NOMO-1 (cell line): Measurements from ENCODE around the gene B4GALT7.
"Not testable (repeated sequence)": the region's sequence is repeated elsewhere in the genome, so short reads cannot be mapped to it uniquely, and the experiment has no call there.

ENCODE experiments used
- DNase-seq, 2 experiments: peaks; one replicate each; lab custom pipeline; 2025; ENCODE audit not compliant: unreplicated experiment in 2 of 2; lab: John Stamatoyannopoulos, UW

Gene B4GALT7

DNA sequence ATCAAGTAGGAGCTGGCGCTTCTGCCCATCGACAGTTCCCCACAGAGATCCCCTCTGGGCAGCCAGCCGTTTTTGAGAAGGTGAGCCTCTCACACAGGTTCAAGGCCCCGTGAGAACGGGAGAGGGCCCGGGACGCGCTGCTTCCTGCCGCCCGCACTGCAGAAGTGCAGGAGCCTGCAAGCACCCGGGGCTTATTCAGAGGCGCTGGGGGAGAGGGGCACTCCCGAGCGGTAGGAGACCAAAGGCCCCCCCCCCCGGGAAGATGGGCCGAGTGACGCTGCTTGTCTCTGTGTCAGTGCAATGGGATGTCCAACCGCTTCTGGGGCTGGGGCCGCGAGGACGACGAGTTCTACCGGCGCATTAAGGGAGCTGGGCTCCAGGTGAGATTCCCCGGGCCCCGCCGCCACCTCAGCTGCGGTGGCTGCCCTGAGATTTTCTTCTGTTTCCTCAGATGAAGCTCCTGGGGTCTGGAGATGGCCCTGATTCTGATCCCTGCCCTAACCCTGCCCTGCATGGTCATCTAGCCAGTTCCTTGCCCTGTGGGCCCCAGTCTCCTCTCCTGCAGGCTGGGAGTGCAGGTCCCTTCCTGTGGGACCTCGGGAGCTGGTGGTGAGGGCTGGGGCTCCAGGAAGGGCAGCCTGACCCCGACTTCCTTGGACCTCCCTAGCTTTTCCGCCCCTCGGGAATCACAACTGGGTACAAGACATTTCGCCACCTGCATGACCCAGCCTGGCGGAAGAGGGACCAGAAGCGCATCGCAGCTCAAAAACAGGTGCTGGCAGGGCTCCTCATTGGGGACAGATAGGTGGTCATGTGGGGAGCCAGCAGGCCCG lies 8.5 kb downstream of the B4GALT7 start:
- DNase-seq, result no peak

GRCh38 chr5:177609076-177610059 lies 9.4 kb downstream of the B4GALT7 start:
- no peak for DNase-seq

- DNase-seq, result no peak
Measured at GRCh38 chr5:177610131-177610769, 10.3 kb downstream of the B4GALT7 start.

DNA sequence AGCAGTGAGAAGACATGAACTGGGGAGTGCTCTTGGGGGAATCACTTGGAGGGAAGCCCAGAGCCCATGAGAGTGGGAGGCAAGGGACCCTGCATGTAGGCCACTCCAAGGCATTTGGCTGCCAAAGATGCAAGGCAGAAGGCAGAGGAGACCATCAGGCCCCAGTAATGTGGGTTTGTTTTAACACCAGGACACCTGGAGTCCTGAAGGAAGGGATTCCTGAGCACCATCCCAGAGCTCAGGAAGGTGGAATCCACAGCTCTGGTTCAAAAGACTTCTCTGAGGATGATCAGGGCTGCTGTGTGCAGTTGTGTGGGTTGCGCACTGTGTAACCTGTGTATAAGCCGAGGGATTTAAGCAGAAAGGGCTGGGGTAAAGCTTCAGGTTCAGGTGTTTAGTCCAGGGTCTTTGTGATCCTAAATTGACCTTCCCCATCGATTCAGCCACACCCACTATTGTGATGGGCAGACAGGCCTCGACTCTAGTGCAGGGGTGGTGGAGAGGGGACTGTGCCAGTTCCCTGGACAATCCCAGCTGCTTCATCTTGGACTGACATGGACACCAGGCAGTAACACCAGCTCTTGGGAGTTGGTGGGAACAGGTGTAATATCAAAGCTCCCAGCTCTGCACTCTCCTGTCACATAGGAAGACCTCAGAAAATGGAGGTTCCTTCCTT lies 11.0 kb downstream of the B4GALT7 start:
- DNase-seq, result no peak

- no peak for DNase-seq
Measured at GRCh38 chr5:177611446-177612214, 11.7 kb downstream of the B4GALT7 start.

DNA sequence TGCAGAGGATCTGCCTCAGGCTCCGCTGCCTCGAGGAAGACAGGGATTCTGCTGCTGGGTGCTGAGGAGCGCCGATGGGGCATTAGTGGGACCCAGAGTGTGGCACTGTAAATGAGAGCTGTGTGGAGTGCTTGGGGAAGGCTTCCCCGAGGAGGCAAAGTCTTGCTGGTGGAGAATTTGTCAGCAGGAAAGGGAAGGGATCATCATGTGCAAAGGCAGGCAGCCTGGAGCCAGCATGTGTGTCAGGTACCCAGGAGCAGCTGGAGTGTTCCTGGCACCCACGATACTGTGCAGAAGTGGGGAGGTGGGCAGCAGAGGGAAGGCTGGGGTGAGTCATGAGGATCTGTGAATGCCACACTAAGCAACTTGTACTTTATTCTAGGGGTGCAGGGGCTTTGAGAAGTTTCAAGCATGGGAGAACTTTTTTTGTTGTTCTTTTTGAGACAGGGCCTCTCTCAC lies 12.3 kb downstream of the B4GALT7 start:
- DNase-seq, result no peak

- no peak for DNase-seq
Measured at GRCh38 chr5:177620560-177620959, 20.6 kb downstream of the B4GALT7 start.

DNA sequence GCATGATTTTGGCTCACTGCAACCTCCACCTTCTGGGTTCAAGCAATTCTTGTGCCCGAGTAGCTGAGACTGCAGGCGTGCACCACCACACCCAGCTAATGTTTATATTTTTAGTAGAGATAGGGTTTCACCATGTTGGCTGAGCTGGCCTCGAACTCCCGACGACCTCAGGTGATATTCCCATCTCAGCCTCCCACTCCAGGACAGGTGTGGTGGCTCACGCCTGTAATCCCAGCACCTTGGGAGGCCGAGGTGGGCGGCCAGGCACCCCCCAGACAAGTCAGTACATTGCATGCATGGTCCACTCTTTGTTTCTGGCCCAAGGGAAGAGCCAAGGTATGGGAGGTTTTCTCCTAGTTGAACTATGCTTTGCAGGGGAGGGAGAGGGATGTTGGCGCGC lies 24.2 kb downstream of the B4GALT7 start:
- DNase-seq, result not testable (repeated sequence)

- not testable (repeated sequence) for DNase-seq
Measured at GRCh38 chr5:177630186-177630585, 30.3 kb downstream of the B4GALT7 start.

GRCh38 chr5:177634912-177635311 lies 35.0 kb downstream of the B4GALT7 start:
- DNase-seq, result not testable (repeated sequence)

- not testable (repeated sequence) for DNase-seq
Measured at GRCh38 chr5:177645462-177645861, 45.5 kb downstream of the B4GALT7 start.

DNA sequence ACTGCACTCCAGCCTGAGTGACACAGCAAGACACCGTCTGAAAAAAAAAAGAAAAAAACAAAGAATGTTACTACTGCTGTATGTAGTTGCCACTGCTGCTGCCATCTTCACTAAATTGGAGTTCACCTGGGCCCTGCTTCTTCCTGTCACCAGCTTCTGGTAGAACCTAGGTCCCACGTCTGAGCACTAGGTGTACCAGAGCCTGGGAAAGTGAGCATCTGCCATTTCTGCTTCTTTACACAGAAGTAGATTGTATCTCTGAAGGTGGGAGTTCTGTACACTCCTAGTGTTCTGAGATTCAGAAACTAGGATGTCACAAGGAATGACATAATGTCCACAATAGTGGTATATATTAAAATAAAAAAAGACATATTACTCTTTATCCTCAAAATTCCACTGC lies 51.3 kb downstream of the B4GALT7 start:
- not testable (repeated sequence) for DNase-seq

- DNase-seq, result not testable (repeated sequence)
Measured at GRCh38 chr5:177657846-177658245, 57.9 kb downstream of the B4GALT7 start.

DNA sequence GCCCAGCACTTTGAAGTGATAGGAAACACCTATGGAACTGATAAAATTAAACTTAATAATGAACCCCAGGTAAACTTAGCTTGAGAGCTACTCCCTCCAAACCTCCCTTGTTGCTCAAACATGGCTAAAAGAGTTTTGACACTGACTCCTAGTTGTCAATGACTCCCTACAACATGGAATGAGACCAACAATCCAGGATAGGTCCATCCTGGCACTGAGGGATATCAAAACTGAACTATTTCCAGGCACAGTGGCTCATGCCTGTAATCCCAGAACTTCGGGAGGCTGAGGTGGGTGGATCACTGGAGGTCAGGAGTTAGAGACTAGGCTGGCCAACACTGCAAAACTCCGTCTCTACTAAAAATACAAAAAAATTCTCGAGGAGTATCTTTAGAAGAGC lies 58.6 kb downstream of the B4GALT7 start:
- DNase-seq, result not testable (repeated sequence)
